Endothelial cell of umbilical vein (primary cell): ENCODE results near the gene ZNF598. TPM values are rescaled to one million over a fixed set of nuclear protein-coding genes. Genes with fewer than 3 reads are reported as not detected.

Source experiments
- BruUV-seq: library from RNA; stranded (reverse); fragments of 400-500 nt; replicated peaks from 2 replicates; lab custom pipeline; 2021; lab: Mats Ljungman, UMichigan
- CTCF ChIA-PET: fragments of 300-600, 350-600 bp; sonication (Branson Sonifier 250); formaldehyde crosslinking; loops from one replicate; lab custom pipeline; 2021; ENCODE audit warnings: antibody characterized with exemption, inconsistent platforms; lab: Charles Lee
- POLR2A ChIA-PET: fragments of 300-600, 350-600 bp; sonication (Branson Sonifier 250); formaldehyde crosslinking; loops from one replicate; lab custom pipeline; 2021; ENCODE audit warnings: antibody characterized with exemption, inconsistent platforms; lab: Charles Lee
- DNase-seq: peaks from one replicate; pipeline ENCODE4 v3.0.0-alpha.2; 2011; ENCODE audit warnings: low read depth, low spot score
- FAIRE-seq: peaks from 2 replicates; lab custom pipeline; 2011; peaks lifted over from hg19 to GRCh38; lab: Jason Lieb, UNC
- H2AFZ ChIP-seq: 2 replicates; pipeline ENCODE4 v1.6.0; 2012; ENCODE audit warnings: low read depth, low read length, control low read depth, inconsistent platforms
- H3K27ac ChIP-seq: 2 replicates; pipeline ENCODE4 v1.5.1; 2011; ENCODE audit warnings: low read depth, mild to moderate bottlenecking, control low read depth, low read length, moderate library complexity; ENCODE audit not compliant: insufficient read depth
- H3K27me3 ChIP-seq, 2 experiments: 2 replicates each; pipeline versions ENCODE4 v1.6.0 to v1.6.1; 2011; ENCODE audit warnings: low read length in 2 of 2, mixed read lengths in 1 of 2; ENCODE audit not compliant: control insufficient read depth in 2 of 2, insufficient read depth in 2 of 2
- H3K36me3 ChIP-seq, 2 experiments: 2 replicates in 1 of 2; 3 replicates in 1 of 2; pipeline ENCODE4 v1.5.1; 2011; ENCODE audit warnings: low read length in 2 of 2, mild to moderate bottlenecking in 1 of 2, moderate library complexity in 1 of 2; ENCODE audit not compliant: control insufficient read depth in 2 of 2, insufficient read depth in 2 of 2; ENCODE audit errors: extremely low read depth in 1 of 2
- H3K4me1 ChIP-seq: 3 replicates; pipeline ENCODE4 v1.5.1; 2011; ENCODE audit warnings: mild to moderate bottlenecking, low read length; ENCODE audit not compliant: control insufficient read depth, insufficient read depth; ENCODE audit errors: extremely low read depth
- H3K4me2 ChIP-seq: 2 replicates; pipeline ENCODE4 v1.6.1; 2011; ENCODE audit warnings: low read length, control low read depth, mixed read lengths; ENCODE audit not compliant: insufficient read depth
- H3K4me3 ChIP-seq, 3 experiments: fragments of 200-600 bp in 1 of 3; sonication (generic), shearing (Covaris generic) in 1 of 3; replicated peaks in 1 of 3; 2 replicates each; pipeline ENCODE4 v1.5.1; 2011 to 2016; ENCODE audit warnings: control low read depth in 3 of 3, low read length in 3 of 3, mild to moderate bottlenecking in 2 of 3, inconsistent platforms in 1 of 3, low read depth in 1 of 3, moderate library complexity in 1 of 3; ENCODE audit not compliant: insufficient read depth in 1 of 3
- H3K79me2 ChIP-seq: 2 replicates; pipeline ENCODE4 v1.6.0; 2012; ENCODE audit warnings: low read length, inconsistent platforms; ENCODE audit not compliant: control insufficient read depth, insufficient read depth
- H3K9ac ChIP-seq: replicated peaks from 2 replicates; pipeline ENCODE3; 2011; ENCODE audit warnings: low read length, control low read depth; ENCODE audit not compliant: insufficient read depth; ENCODE audit errors: extremely low read depth
- H3K9me1 ChIP-seq: replicated peaks from 3 replicates; pipeline ENCODE4 v1.6.0; 2011; ENCODE audit warnings: mild to moderate bottlenecking, low read length; ENCODE audit not compliant: control insufficient read depth, insufficient read depth; ENCODE audit errors: extremely low read depth
- H3K9me3 ChIP-seq: replicated peaks from 2 replicates; pipeline ENCODE4 v1.5.1; 2012; ENCODE audit warnings: low read length, inconsistent platforms; ENCODE audit not compliant: control insufficient read depth, insufficient read depth
- H4K20me1 ChIP-seq: replicated peaks from 2 replicates; pipeline ENCODE3; 2011; ENCODE audit warnings: mild to moderate bottlenecking, low read length; ENCODE audit not compliant: control insufficient read depth, insufficient read depth; ENCODE audit errors: extremely low read depth
- EZH2 ChIP-seq: IDR thresholded peaks from 2 replicates; pipeline ENCODE4 v1.6.1; 2012; ENCODE audit warnings: borderline replicate concordance, low read depth, mild to moderate bottlenecking, moderate library complexity, low read length, inconsistent platforms; ENCODE audit not compliant: severe bottlenecking
- FOS ChIP-seq: IDR thresholded peaks from 2 replicates; pipeline ENCODE4 v1.6.1; 2011; ENCODE audit warnings: mild to moderate bottlenecking, low read length, moderate library complexity, borderline replicate concordance; ENCODE audit not compliant: insufficient read depth
- GATA2 ChIP-seq: IDR thresholded peaks from 2 replicates; pipeline ENCODE4 v1.7.0; 2011; ENCODE audit warnings: low read depth, mild to moderate bottlenecking, moderate library complexity, mixed read lengths, low read length; ENCODE audit not compliant: insufficient read length, insufficient read depth
- JUN ChIP-seq: IDR thresholded peaks from 2 replicates; pipeline ENCODE4 v1.6.1; 2011; ENCODE audit warnings: borderline replicate concordance, low read depth; ENCODE audit not compliant: insufficient read length, insufficient read depth
- MAX ChIP-seq: IDR thresholded peaks from 2 replicates; pipeline ENCODE4 v1.6.1; 2011; ENCODE audit not compliant: insufficient read depth, insufficient read length
- MYC ChIP-seq: IDR thresholded peaks from one replicate; pipeline ENCODE4 v1.6.1; 2011; ENCODE audit warnings: mild to moderate bottlenecking, low read depth, low read length
- POLR2A ChIP-seq: IDR thresholded peaks from 2 replicates; pipeline ENCODE4 v1.6.1; 2012; ENCODE audit warnings: low read depth, mild to moderate bottlenecking, control low read depth, low read length
- POLR2AphosphoS5 ChIP-seq: IDR thresholded peaks from 2 replicates; pipeline ENCODE4 v1.6.1; 2012; ENCODE audit warnings: low read depth, mild to moderate bottlenecking, control low read depth, low read length, moderate library complexity; ENCODE audit not compliant: insufficient read depth
- dilution Hi-C: fragments of 300-500 bp; cut with MboI; formaldehyde crosslinking; loops from one replicate; pipeline ENCODE4 v1.15.0; 2019; ENCODE audit warnings: low sequenced_read_pairs; ENCODE audit not compliant: extremely low pct_ligation_motif_present
- intact Hi-C: fragments of 100-400 bp; cut with micrococcal nuclease; formaldehyde crosslinking; loops from one replicate; pipeline ENCODE4 v1.10.0; 2022
- polyA plus RNA-seq, 4 experiments: library from polyadenylated mRNA; depleted of rRNA in 3 of 4; stranded (reverse) in 3 of 4; unstranded in 1 of 4; fragments of >200 nt; gene quantifications; 2 replicates each; pipeline versions ENCODE4 v1.2.1 to v1.2.3, GENCODE V29; 2011 to 2012; ENCODE audit warnings: missing spikeins in 1 of 4
- total RNA-seq: library from RNA; stranded (reverse); gene quantifications from 2 replicates; pipeline ENCODE4 v1.2.3, GENCODE V29; 2021
- TF ChIP-seq, protein P1 (sequence below), 2 donors: IDR thresholded peaks; 1 replicate in 1 of 2; 2 replicates in 1 of 2; pipeline ENCODE4 v1.5.1; 2011; ENCODE audit warnings: low read length in 2 of 2, mild to moderate bottlenecking in 2 of 2, moderate library complexity in 2 of 2, control low read depth in 1 of 2, inconsistent platforms in 1 of 2, low read depth in 1 of 2; ENCODE audit not compliant: insufficient read depth in 1 of 2; ENCODE audit errors: extremely low read depth in 1 of 2

ZNF598 gene
- total and polyA plus RNA-seq, 2 donors (not counting 3 experiments of a cell fraction or from before 2014, with no cell fraction given), result 43.3 to 67.0 TPM

DNA sequence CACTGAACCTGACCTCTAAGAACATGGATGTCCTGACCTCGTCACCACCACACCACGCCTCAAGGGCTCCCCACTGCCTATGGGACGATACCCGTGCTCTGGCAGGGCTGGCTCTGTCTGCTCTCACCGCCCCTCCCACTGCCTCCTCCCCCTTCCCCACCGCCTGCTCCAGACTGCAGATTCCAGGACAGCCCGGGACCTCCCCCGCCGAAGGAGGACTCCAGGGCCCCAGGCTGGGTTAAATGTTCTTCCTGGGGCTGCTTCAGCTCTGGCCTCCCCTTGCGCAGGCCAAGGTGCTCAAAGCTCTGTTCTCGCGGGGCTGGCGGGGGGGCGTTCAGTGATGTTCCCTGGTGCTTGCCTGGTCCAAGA, 13.1 kb upstream of the ZNF598 start:
- FAIRE-seq (no peak), DNase-seq (no peak)
- dilution Hi-C loops (no loop called here), intact Hi-C loops (loop anchor here (1.0 to 2.0 kb wide), 4 partner anchors 24 to 118 kb away; partner anchors contain the start of genes NTHL1 and TSC2)
- ChIA-PET POLR2A (interaction anchor here (3.1 kb wide), 1 partner anchor 132 kb away, joined by 20 read pairs; the partner anchor contains the start of gene TRAF7), CTCF (interaction anchor here (0.6 to 8.9 kb wide), 33 partner anchors 10 to 252 kb away, joined by 3 to 137 read pairs (median 5); partner anchors contain the start of genes ECI1, GFER, NTHL1 and PKD1)
- Histone ChIP-seq H3K4me2 (peak overlapping the region; percentile 52), H3K4me3 (peak overlapping the region in 2 of 3 experiments; percentile 20 to 24), H3K27ac (no peak overlapping the region), H3K9ac (no peak overlapping the region), H3K4me1 (peaks cover 21% of the 10 kb centered on the region), H2AFZ (peak overlapping the region; percentile 93), H3K79me2 (peaks cover 4% of the 10 kb centered on the region), H4K20me1 (no peaks in the 10 kb centered on the region), H3K27me3 (peaks cover 4 to 11% of the 10 kb centered on the region in 2 experiments), H3K36me3 (no peaks in the 10 kb centered on the region), H3K9me3 (no peaks in the 10 kb centered on the region), H3K9me1 (no peaks in the 10 kb centered on the region)
- TF ChIP-seq FOS, result no peak
- no peak for TF ChIP-seq JUN
- no peak for TF ChIP-seq POLR2AphosphoS5
- TF ChIP-seq EZH2, result no peak
- no peak for TF ChIP-seq MAX
- no peak for TF ChIP-seq POLR2A
- TF ChIP-seq GATA2, result no peak
- TF ChIP-seq MYC, result no peak
- TF ChIP-seq, protein P1, sequence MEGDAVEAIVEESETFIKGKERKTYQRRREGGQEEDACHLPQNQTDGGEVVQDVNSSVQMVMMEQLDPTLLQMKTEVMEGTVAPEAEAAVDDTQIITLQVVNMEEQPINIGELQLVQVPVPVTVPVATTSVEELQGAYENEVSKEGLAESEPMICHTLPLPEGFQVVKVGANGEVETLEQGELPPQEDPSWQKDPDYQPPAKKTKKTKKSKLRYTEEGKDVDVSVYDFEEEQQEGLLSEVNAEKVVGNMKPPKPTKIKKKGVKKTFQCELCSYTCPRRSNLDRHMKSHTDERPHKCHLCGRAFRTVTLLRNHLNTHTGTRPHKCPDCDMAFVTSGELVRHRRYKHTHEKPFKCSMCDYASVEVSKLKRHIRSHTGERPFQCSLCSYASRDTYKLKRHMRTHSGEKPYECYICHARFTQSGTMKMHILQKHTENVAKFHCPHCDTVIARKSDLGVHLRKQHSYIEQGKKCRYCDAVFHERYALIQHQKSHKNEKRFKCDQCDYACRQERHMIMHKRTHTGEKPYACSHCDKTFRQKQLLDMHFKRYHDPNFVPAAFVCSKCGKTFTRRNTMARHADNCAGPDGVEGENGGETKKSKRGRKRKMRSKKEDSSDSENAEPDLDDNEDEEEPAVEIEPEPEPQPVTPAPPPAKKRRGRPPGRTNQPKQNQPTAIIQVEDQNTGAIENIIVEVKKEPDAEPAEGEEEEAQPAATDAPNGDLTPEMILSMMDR (IDR thresholded peaks at IDR 0.05; ENCODE audit: extremely low read depth in 1 of 2, insufficient read depth in 1 of 2, low read depth in 1 of 2, low read length in 2 of 2), result no peak
- BruUV-seq, result no TSS peak
